ENCODE data around the gene BMERB1.

GRCh38 chr16:15516609-15517008 lies 82.2 kb downstream of the BMERB1 start:
- TF ChIP-seq, protein P1, sequence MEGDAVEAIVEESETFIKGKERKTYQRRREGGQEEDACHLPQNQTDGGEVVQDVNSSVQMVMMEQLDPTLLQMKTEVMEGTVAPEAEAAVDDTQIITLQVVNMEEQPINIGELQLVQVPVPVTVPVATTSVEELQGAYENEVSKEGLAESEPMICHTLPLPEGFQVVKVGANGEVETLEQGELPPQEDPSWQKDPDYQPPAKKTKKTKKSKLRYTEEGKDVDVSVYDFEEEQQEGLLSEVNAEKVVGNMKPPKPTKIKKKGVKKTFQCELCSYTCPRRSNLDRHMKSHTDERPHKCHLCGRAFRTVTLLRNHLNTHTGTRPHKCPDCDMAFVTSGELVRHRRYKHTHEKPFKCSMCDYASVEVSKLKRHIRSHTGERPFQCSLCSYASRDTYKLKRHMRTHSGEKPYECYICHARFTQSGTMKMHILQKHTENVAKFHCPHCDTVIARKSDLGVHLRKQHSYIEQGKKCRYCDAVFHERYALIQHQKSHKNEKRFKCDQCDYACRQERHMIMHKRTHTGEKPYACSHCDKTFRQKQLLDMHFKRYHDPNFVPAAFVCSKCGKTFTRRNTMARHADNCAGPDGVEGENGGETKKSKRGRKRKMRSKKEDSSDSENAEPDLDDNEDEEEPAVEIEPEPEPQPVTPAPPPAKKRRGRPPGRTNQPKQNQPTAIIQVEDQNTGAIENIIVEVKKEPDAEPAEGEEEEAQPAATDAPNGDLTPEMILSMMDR (IDR thresholded peaks at IDR 0.05) = no peak
- TF ChIP-seq POLR2A (IDR thresholded peaks at IDR 0.05) = no peak
